Left ventricle myocardium inferior (tissue), 1 donor: Measurements from ENCODE around the gene ANKRD62. TPM values are rescaled to one million over a fixed set of nuclear protein-coding genes. Genes with fewer than 3 reads are reported as not detected.
A peak's percentile ranks its signal among the peaks of the same experiment; 100 is the strongest.
"Not testable (repeated sequence)": the region's sequence is repeated elsewhere in the genome, so short reads cannot be mapped to it uniquely, and the experiment has no call there.

ENCODE experiments used
- DNase-seq: peaks from one replicate; pipeline ENCODE4 v3.0.0-alpha.2; 2020
- H3K27ac ChIP-seq: fragments of 200-600 bp; replicated peaks from 2 replicates; pipeline ENCODE4 v1.8.0; 2021
- H3K27me3 ChIP-seq: fragments of 200-600 bp; 2 replicates; pipeline ENCODE4 v1.8.0; 2021; ENCODE audit warnings: low read depth
- H3K36me3 ChIP-seq: fragments of 200-600 bp; 2 replicates; pipeline ENCODE4 v1.8.0; 2021
- H3K4me1 ChIP-seq: fragments of 200-600 bp; 2 replicates; pipeline ENCODE4 v1.8.0; 2021
- H3K4me3 ChIP-seq: fragments of 200-600 bp; 2 replicates; pipeline ENCODE4 v1.8.0; 2021; ENCODE audit warnings: mild to moderate bottlenecking, moderate library complexity
- H3K9me3 ChIP-seq: fragments of 200-600 bp; replicated peaks from 2 replicates; pipeline ENCODE4 v1.8.0; 2021
- intact Hi-C: fragments of 100-400 bp; cut with micrococcal nuclease; formaldehyde crosslinking; loops from one replicate; pipeline ENCODE4 v1.11.0; 2022
- total RNA-seq: library from RNA; stranded (reverse); fragmentation: NEBNext Ultra II Directional; extraction: Animal tissue kit (Norgen Biotek cat#: 25700); gene quantifications from one replicate; pipeline ENCODE4 v1.2.1, GENCODE V29; 2021
- TF ChIP-seq, protein P1 (sequence below): fragments of 200-600 bp; IDR thresholded peaks from 2 replicates; pipeline ENCODE4 v1.8.0; 2021; ENCODE audit warnings: antibody characterized with exemption, mild to moderate bottlenecking, borderline replicate concordance
- donor health status: DM: no; HTN: yes; CAD: no; lungs with severe emphysema.

Gene ANKRD62
- total RNA-seq, 1 donor from 2014 or later = not detected

GRCh38 chr18:12067671-12068070 lies 26.0 kb upstream of the ANKRD62 start:
- TF ChIP-seq, protein P1, sequence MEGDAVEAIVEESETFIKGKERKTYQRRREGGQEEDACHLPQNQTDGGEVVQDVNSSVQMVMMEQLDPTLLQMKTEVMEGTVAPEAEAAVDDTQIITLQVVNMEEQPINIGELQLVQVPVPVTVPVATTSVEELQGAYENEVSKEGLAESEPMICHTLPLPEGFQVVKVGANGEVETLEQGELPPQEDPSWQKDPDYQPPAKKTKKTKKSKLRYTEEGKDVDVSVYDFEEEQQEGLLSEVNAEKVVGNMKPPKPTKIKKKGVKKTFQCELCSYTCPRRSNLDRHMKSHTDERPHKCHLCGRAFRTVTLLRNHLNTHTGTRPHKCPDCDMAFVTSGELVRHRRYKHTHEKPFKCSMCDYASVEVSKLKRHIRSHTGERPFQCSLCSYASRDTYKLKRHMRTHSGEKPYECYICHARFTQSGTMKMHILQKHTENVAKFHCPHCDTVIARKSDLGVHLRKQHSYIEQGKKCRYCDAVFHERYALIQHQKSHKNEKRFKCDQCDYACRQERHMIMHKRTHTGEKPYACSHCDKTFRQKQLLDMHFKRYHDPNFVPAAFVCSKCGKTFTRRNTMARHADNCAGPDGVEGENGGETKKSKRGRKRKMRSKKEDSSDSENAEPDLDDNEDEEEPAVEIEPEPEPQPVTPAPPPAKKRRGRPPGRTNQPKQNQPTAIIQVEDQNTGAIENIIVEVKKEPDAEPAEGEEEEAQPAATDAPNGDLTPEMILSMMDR = no peak
- Histone ChIP-seq H3K27me3 (peaks cover 4% of the 10 kb centered on the region), H3K4me1 (no peaks in the 10 kb centered on the region), H3K36me3 (no peaks in the 10 kb centered on the region), H3K27ac (no peak overlapping the region), H3K9me3 (no peaks in the 10 kb centered on the region), H3K4me3 (no peak overlapping the region)
- DNase-seq = no peak
- intact Hi-C loops = no loop called here

GRCh38 chr18:12068316-12068949 lies 25.2 kb upstream of the ANKRD62 start:
- TF ChIP-seq, protein P1 = peak; percentile 46
- intact Hi-C loops = not testable (repeated sequence)
- H3K4me3 ChIP-seq = peak overlapping the region; percentile 32

DNA sequence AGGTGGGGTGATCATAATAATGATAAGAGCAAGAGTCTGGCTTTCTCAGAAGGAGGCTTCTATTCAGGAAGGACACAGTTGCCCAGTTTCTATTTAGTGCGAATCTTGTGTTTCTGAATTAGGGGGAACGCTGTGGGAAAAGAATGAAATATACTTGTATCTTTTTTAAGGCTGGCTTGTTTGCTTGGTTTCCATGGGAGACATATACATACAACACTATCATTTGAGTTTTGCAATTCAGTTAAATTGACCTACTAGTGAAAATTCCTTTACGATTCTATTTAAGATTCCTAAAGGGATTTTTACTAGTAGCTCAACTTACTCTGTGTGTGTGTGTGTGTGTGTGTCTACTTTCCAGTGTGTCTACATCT lies 24.7 kb upstream of the ANKRD62 start:
- Histone ChIP-seq H3K27me3 (peaks cover 4% of the 10 kb centered on the region), H3K9me3 (no peaks in the 10 kb centered on the region), H3K4me1 (no peaks in the 10 kb centered on the region), H3K4me3 (peak overlapping the region; percentile 32), H3K36me3 (no peaks in the 10 kb centered on the region), H3K27ac (no peak overlapping the region)
- intact Hi-C loops = no loop called here
- TF ChIP-seq, protein P1 = no peak
- no peak for DNase-seq

More at GRCh38 chr18:12068316-12068949, 25.2 kb upstream of the ANKRD62 start:
- H3K4me1 ChIP-seq, H3K36me3 ChIP-seq, H3K9me3 ChIP-seq, H3K27me3 ChIP-seq, H3K27ac ChIP-seq, DNase-seq: not testable (repeated sequence)

- H3K4me3 ChIP-seq, DNase-seq, H3K4me1 ChIP-seq, H3K36me3 ChIP-seq, H3K27ac ChIP-seq, H3K27me3 ChIP-seq, intact Hi-C loops, H3K9me3 ChIP-seq: not testable (repeated sequence)
These were observed 22.6 kb upstream of the ANKRD62 start for GRCh38 chr18:12071066-12071465.

- Histone ChIP-seq H3K27ac (no peak overlapping the region), H3K36me3 (no peaks in the 10 kb centered on the region), H3K4me1 (no peaks in the 10 kb centered on the region), H3K27me3 (peaks cover under 1% of the 10 kb centered on the region), H3K9me3 (no peaks in the 10 kb centered on the region), H3K4me3 (no peak overlapping the region)
- TF ChIP-seq, protein P1 = no peak
- intact Hi-C loops = no loop called here
- DNase-seq = no peak
These were observed 20.6 kb upstream of the ANKRD62 start for GRCh38 chr18:12072996-12073395.

- Histone ChIP-seq H3K36me3 (no peaks in the 10 kb centered on the region), H3K27ac (no peak overlapping the region), H3K4me1 (no peaks in the 10 kb centered on the region), H3K27me3 (no peaks in the 10 kb centered on the region), H3K9me3 (no peaks in the 10 kb centered on the region), H3K4me3 (no peak overlapping the region)
- intact Hi-C loops = no loop called here
- DNase-seq = no peak
- TF ChIP-seq, protein P1 = no peak
These were observed 18.9 kb upstream of the ANKRD62 start for GRCh38 chr18:12074736-12075135.
